ENCODE data around the gene ACADVL.

The ACADVL gene

GRCh38 chr17:7203391-7203790, 16.3 kb upstream of the ACADVL start:
- H3K27ac ChIP-seq (ENCODE audit: low read depth, low read length, poor library complexity, severe bottlenecking): no peak overlapping the region
- no peaks in the 10 kb centered on the region for H4K20me1 ChIP-seq (ENCODE audit: insufficient read depth, low read length)
- H3K36me3 ChIP-seq (ENCODE audit: insufficient read depth, low read length): no peaks in the 10 kb centered on the region
- peaks cover 13% of the 10 kb centered on the region for H3K4me1 ChIP-seq (ENCODE audit: insufficient read depth, low read length, severe bottlenecking)
- no peaks in the 10 kb centered on the region for H3F3A ChIP-seq (ENCODE audit: insufficient read depth, low read length)
- no peak overlapping the region for H2AFZ ChIP-seq (ENCODE audit: low read length)
- H3K9me2 ChIP-seq (ENCODE audit: low read depth, low read length): no peaks in the 10 kb centered on the region
- no peaks in the 10 kb centered on the region for H3K79me2 ChIP-seq (ENCODE audit: insufficient read depth, low read length)
- TF ChIP-seq, protein P1, sequence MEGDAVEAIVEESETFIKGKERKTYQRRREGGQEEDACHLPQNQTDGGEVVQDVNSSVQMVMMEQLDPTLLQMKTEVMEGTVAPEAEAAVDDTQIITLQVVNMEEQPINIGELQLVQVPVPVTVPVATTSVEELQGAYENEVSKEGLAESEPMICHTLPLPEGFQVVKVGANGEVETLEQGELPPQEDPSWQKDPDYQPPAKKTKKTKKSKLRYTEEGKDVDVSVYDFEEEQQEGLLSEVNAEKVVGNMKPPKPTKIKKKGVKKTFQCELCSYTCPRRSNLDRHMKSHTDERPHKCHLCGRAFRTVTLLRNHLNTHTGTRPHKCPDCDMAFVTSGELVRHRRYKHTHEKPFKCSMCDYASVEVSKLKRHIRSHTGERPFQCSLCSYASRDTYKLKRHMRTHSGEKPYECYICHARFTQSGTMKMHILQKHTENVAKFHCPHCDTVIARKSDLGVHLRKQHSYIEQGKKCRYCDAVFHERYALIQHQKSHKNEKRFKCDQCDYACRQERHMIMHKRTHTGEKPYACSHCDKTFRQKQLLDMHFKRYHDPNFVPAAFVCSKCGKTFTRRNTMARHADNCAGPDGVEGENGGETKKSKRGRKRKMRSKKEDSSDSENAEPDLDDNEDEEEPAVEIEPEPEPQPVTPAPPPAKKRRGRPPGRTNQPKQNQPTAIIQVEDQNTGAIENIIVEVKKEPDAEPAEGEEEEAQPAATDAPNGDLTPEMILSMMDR (IDR thresholded peaks at IDR 0.05; ENCODE audit: low read length): no peak
- no peak for TF ChIP-seq EZH2 (IDR thresholded peaks at IDR 0.05; ENCODE audit: borderline replicate concordance, low read length)
- H3K27me3 ChIP-seq (ENCODE audit: insufficient read depth, low read length): no peaks in the 10 kb centered on the region
- no peak overlapping the region for H3K4me2 ChIP-seq (ENCODE audit: low read length)
- H3K9ac ChIP-seq (ENCODE audit: low read length): no peak overlapping the region
- H3K4me3 ChIP-seq (ENCODE audit: low read depth, low read length, poor library complexity, severe bottlenecking): no peak overlapping the region
- H3K9me3 ChIP-seq (ENCODE audit: low read length): no peaks in the 10 kb centered on the region

DNA sequence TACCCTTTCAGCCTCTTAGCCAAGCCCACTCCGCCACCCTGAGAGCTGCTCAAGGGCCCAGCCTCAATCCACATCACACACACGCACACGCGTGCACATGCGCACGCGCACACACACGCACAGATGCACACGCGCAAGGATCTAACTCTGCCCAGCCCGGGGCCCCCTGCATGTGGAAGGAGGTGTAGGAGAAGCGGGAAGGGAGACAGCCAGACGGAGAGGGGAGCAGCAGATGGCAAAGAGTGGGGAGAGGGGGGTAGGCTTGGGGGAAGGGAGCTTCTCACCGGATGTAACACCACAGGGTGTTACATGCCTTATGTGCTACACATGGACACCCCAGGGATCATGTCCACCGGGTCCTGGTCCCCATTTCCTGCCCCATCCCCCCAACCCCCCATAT, 15.4 kb upstream of the ACADVL start:
- Histone ChIP-seq H3K27ac (ENCODE audit: low read depth, low read length, poor library complexity, severe bottlenecking) (no peak overlapping the region), H3K27me3 (ENCODE audit: insufficient read depth, low read length) (no peaks in the 10 kb centered on the region), H4K20me1 (ENCODE audit: insufficient read depth, low read length) (no peaks in the 10 kb centered on the region), H3K4me2 (ENCODE audit: low read length) (peak overlapping the region; percentile 56), H2AFZ (ENCODE audit: low read length) (no peak overlapping the region), H3K4me1 (ENCODE audit: insufficient read depth, low read length, severe bottlenecking) (peaks cover 13% of the 10 kb centered on the region), H3K9me2 (ENCODE audit: low read depth, low read length) (no peaks in the 10 kb centered on the region), H3K36me3 (ENCODE audit: insufficient read depth, low read length) (no peaks in the 10 kb centered on the region), H3K9me3 (ENCODE audit: low read length) (no peaks in the 10 kb centered on the region), H3F3A (ENCODE audit: insufficient read depth, low read length) (no peaks in the 10 kb centered on the region), H3K4me3 (ENCODE audit: low read depth, low read length, poor library complexity, severe bottlenecking) (peak overlapping the region; percentile 52), H3K79me2 (ENCODE audit: insufficient read depth, low read length) (no peaks in the 10 kb centered on the region), H3K9ac (ENCODE audit: low read length) (no peak overlapping the region)
- TF ChIP-seq, protein P1 (IDR thresholded peaks at IDR 0.05; ENCODE audit: low read length): no peak
- no peak for TF ChIP-seq EZH2 (IDR thresholded peaks at IDR 0.05; ENCODE audit: borderline replicate concordance, low read length)

- Histone ChIP-seq H3K27me3 (ENCODE audit: insufficient read depth, low read length) (no peaks in the 10 kb centered on the region), H3K4me1 (ENCODE audit: insufficient read depth, low read length, severe bottlenecking) (peaks cover 13% of the 10 kb centered on the region), H2AFZ (ENCODE audit: low read length) (no peak overlapping the region), H3K4me2 (ENCODE audit: low read length) (peak overlapping the region; percentile 56), H3K27ac (ENCODE audit: low read depth, low read length, poor library complexity, severe bottlenecking) (no peak overlapping the region), H3K36me3 (ENCODE audit: insufficient read depth, low read length) (no peaks in the 10 kb centered on the region), H3K9ac (ENCODE audit: low read length) (no peak overlapping the region; the same call in 1 of the 2 replicates), H3F3A (ENCODE audit: insufficient read depth, low read length) (no peaks in the 10 kb centered on the region), H3K79me2 (ENCODE audit: insufficient read depth, low read length) (no peaks in the 10 kb centered on the region), H4K20me1 (ENCODE audit: insufficient read depth, low read length) (no peaks in the 10 kb centered on the region), H3K9me3 (ENCODE audit: low read length) (no peaks in the 10 kb centered on the region), H3K9me2 (ENCODE audit: low read depth, low read length) (no peaks in the 10 kb centered on the region), H3K4me3 (ENCODE audit: low read depth, low read length, poor library complexity, severe bottlenecking) (peak overlapping the region; percentile 52)
- TF ChIP-seq EZH2 (IDR thresholded peaks at IDR 0.05; ENCODE audit: borderline replicate concordance, low read length): no peak
- TF ChIP-seq, protein P1 (IDR thresholded peaks at IDR 0.05; ENCODE audit: low read length): no peak
Observed at GRCh38 chr17:7204828-7205461, 14.8 kb upstream of the ACADVL start.

Data from OCI-LY1 (cell line).